NCI-H1436 (cell line): ENCODE data around the gene UBE2G1.
"Not testable (repeated sequence)": the region's sequence is repeated elsewhere in the genome, so short reads cannot be mapped to it uniquely, and the experiment has no call there.

ENCODE experiments used
- DNase-seq: peaks from one replicate; lab custom pipeline; 2025; lab: John Stamatoyannopoulos, UW

Gene UBE2G1

DNA sequence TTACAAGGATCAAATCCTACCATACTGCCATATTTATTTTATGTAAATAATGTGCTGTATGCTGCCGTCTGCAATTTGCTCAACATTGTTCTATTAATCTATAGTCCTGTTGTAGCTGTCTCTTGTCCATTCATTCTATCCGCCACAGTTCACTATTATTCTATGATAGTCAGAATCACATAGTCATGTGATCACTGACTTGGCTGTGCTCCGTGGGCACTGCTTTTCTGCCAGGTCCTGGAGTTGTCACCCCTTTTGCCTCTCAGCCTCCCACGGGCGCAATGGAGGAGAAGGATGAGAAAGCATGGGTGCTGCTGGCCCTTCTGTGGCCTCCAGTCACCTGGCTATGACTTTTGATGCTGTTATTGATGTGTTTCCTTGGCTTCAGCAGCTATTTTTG lies 65.4 kb downstream of the UBE2G1 start:
- no peak for DNase-seq

DNA sequence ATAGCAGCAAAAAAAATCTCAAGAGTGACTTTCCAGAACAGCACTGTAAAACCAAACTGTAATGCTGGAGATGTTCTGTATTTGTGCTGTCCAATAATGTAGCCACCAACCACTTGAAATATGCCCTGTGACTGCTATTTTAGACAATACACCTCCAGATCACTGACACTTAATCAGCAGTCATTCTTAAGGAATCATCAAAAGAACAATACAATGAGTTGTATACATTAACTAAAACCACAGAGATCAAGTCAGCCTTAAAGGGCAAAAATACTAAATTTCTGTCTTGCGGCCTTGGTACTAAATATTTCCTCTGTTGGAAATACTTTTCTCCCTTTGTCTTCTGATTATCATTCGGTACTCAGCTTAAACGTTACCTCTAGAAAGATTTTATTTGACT lies 69.1 kb downstream of the UBE2G1 start:
- DNase-seq: no peak

- no peak for DNase-seq
Observed at GRCh38 chr17:4295686-4296085, 70.8 kb downstream of the UBE2G1 start.

- DNase-seq: no peak
Observed at GRCh38 chr17:4293572-4293971, 72.9 kb downstream of the UBE2G1 start.

- no peak for DNase-seq
Observed at GRCh38 chr17:4287710-4288109, 78.8 kb downstream of the UBE2G1 start.

DNA sequence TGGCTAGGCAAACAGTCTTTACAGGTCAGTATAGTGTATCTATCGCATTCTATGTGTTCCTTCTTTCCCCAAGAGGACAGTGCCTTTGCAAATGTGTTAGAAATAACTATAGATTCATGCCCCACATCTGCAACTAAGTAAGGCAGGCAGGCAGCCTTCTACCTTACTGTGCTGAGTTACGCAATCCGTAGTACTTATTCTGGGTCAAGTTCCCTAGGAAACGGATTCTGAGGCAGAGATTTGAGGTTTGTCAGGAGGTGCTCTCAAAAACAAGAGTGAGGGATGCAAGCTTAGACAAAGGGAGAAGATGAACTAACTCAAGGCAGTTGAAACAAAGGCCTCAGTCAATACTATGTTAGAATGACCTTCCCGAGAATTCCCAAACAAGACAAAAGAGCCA lies 90.0 kb downstream of the UBE2G1 start:
- no peak for DNase-seq

- no peak for DNase-seq
Observed at GRCh38 chr17:4272972-4273368, 93.5 kb downstream of the UBE2G1 start.

- DNase-seq: no peak
Observed at GRCh38 chr17:4272213-4272971, 94.1 kb downstream of the UBE2G1 start.

DNA sequence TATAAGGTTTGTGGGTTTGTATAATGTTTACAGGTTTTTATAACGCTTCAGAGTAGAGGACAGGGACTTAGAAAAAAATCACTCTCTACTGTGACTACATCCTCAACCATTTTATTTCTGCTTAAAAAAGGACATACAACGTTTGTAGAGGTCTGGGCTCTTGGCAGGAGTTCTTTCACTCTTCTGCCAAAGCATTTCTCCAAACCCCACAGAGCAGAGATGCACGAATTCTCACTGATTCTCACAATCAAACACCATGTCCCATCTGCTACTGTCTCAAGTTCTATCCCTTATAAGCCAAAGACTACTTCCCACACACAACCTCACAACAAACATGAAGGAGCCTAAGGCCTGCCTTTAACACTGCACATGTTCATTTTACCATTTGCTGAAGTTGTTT lies 95.7 kb downstream of the UBE2G1 start:
- DNase-seq: no peak

DNA sequence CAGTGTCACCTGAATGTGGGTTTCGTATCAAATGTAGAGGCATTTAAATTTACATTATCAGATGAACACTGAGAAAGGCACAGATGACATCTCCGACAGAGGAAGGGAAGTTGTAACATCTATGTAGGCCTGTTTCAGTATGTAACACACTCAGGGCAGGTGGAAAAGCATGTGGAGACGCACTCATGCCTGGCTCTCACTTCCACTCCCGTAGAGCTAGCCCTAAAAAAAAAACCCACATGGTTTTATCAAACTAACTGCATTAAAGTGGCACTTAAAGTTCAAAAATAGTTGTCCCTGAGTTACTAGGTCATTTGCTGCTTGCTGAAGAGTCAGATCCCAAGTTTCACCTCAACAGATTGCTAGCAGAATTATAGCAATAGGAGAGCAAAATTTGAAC lies 96.6 kb downstream of the UBE2G1 start:
- DNase-seq: no peak

GRCh38 chr17:4267402-4267801 lies 99.1 kb downstream of the UBE2G1 start:
- no peak for DNase-seq

DNA sequence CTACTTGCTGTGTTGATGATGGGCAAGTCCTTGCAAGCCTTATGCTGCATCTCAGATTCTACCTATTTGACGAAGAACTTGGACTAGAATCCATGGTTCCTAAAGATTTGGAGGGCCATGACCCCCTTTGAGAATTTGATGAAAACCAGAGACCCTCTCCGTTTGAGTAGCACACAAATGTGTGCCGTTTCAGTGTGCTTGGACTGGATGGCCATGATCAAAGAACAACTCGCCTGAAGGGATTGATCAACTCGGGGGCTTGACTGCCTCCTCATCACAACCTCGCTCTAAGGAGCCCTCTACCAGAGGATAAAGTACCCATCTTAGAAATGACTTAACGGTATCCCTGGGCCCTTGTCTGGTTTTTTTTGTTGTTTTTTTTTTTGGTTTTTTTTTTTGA lies 99.9 kb downstream of the UBE2G1 start:
- DNase-seq: no peak

DNA sequence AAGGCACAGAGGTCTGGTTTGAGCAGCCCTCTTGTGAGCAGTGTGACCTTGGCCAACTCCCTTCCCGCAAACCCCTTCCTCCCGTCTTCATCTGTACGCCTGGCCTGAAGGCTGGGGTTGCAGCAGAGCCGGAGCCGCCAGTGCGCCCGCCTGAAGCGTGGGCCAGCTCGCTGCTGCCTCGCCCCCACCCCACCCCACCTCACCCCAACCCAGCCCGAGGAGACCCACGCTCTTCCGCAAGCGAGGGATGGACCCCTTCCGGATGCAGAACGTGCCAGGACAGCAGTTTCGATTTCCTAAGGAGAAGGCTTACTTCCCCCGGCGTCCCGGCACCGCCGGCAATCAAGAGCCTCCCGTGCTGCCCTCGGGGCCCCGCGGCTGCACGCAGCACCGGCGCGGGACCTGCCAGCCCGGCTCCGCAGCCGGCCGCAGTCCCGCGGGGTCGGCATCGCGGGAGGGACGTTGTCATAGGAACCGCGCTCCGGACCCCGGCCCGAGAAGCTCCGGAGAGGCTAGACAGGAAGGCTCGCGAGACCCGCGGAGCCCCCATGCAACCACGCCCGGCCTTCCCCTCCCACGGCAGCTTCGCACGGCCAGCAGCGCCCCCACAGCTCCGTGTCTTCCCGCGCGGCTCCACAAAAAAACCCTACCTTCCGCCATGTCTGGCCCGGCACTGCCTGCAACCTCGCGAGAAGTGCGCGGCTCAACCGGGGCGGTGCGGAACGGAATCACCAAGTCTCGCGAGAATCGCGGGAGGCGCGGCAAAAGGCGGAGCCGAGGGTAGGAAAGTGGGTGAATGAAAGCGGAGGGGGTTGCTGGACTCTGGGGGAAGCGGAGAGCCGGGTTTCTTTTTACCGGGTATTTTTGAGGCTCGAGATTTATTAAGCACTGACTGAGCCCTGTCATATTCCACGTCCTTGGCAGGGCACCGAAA lies 102.9 kb downstream of the UBE2G1 start, which contains the start of gene ANKFY1:
ANKFY1 (minus strand) TSS at position 698 of the 934 bp plus-strand sequence; CDS start at position 660, 38 bp downstream.
- DNase-seq: peak; percentile 94

- DNase-seq: no peak
Observed at GRCh38 chr17:4262703-4263102, 103.8 kb downstream of the UBE2G1 start.

DNA sequence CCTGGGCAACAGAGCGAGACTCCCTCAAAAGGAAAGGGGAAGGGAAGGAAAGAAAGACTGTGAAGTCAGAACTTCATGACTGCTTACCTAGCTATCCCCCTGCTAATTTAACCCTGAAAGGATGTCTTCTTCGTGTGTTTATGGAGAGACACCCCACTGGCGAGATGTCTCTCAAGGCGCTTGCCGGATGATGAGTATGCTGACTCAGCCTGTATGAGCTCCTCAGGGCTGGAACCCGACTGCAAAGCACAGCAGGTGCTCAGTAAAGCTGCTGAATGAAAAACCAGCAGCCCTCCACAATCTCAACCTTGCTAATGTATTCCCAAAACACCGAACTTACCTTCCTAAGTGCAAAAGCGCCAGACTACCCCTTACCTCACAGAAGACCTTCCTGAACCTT lies 105.0 kb downstream of the UBE2G1 start:
- no peak for DNase-seq

- no peak for DNase-seq
Observed at GRCh38 chr17:4258867-4259266, 107.6 kb downstream of the UBE2G1 start.

GRCh38 chr17:4256952-4257351 lies 109.5 kb downstream of the UBE2G1 start:
- DNase-seq: no peak

GRCh38 chr17:4255271-4255670 lies 111.2 kb downstream of the UBE2G1 start:
- DNase-seq: not testable (repeated sequence)

GRCh38 chr17:4250887-4251286 lies 115.6 kb downstream of the UBE2G1 start:
- no peak for DNase-seq

DNA sequence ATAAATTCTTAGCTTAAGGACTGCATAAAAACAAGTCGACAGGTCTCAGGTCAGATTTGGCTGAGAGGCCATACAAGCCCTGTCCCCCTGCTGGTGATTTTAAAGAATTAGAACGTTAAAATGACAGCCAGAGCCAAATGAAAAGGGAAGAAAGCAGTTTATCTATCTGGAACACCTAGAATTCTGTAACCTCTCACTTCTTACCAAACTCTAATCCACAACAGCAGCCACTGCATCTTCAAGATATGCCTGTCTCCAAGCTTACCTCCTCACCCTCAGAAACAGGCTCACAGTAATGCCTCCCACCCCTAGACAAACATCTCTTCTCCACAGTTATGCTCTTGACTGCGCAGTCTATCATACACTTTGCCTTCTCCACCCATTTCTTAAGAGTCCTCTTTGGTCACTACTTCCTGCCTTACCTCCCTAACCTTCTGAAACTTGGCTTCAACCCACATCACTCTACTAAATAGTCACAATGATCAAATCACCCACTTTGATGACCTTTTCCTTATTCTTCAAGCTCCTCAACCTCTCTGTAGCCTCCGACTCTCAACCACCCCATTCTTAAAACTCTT lies 116.9 kb downstream of the UBE2G1 start:
- peak; percentile 19 for DNase-seq

DNA sequence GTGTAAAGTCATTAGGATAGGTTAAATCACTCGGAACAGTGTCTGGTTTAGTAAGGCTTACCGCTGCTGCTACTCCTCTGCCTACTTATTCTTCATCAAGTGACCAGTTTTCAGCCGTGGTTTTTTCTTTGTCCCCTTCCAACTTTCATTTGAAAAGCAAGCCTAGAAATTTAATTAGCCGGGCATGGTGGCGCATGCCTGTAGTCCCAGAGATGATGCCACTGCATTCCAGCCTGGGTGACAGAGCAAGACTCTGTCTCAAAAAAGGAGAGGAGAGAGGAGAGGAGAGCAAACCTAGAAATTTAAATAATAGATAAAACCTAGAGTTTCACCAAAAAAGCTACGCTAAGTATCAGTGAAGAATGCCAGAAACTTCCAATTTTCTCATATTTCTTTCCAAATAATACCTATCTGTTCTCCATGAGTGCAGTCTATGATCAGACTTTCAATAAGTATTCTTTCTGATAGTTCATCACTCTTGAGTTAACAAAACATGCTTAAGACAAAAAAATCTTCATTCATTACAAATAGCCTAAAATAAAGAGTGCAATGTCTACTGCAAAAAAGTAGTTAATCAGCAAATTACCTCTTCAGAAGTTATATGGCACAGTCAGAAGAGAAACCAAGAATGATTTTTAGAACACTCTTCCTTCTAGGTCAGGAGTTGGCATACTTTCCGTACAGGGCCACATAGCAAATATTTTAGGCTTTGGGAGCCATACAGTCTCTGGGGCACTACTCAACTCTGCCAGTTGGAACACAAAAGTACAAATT lies 117.8 kb downstream of the UBE2G1 start:
- no peak for DNase-seq

- no peak for DNase-seq
Observed at GRCh38 chr17:4247971-4248388, 118.5 kb downstream of the UBE2G1 start.
